ENCODE measurements around the gene CRYM. TPM values are rescaled to one million over a fixed set of nuclear protein-coding genes. Genes with fewer than 3 reads are reported as not detected.
"Not testable (repeated sequence)": the region's sequence is repeated elsewhere in the genome, so short reads cannot be mapped to it uniquely, and the experiment has no call there.

CRYM gene
- total RNA-seq, 1 donor = 0.84 TPM

- Histone ChIP-seq H3K4me3 (ENCODE audit: low read length) (peak overlapping the region; percentile 40), H3K9me3 (ENCODE audit: low read depth, low read length) (no peaks in the 10 kb centered on the region), H3K27me3 (ENCODE audit: insufficient read depth, low read length) (no peaks in the 10 kb centered on the region), H3K4me1 (ENCODE audit: insufficient read depth, low read length) (peaks cover 22% of the 10 kb centered on the region)
Measured at GRCh38 chr16:21300309-21301167, 22.4 kb upstream of the CRYM start.

GRCh38 chr16:21289789-21290188, 11.7 kb upstream of the CRYM start:
- peaks cover 51% of the 10 kb centered on the region for H3K27me3 ChIP-seq (ENCODE audit: insufficient read depth, low read length)
- not testable (repeated sequence) for H3K9me3 ChIP-seq (ENCODE audit: low read depth, low read length); H3K4me1 ChIP-seq (ENCODE audit: insufficient read depth, low read length); H3K4me3 ChIP-seq (ENCODE audit: low read length)

- Histone ChIP-seq H3K4me1 (ENCODE audit: insufficient read depth, low read length) (no peaks in the 10 kb centered on the region), H3K4me3 (ENCODE audit: low read length) (no peak overlapping the region), H3K27me3 (ENCODE audit: insufficient read depth, low read length) (peaks cover 66% of the 10 kb centered on the region), H3K9me3 (ENCODE audit: low read depth, low read length) (no peaks in the 10 kb centered on the region)
Measured at GRCh38 chr16:21285314-21285713, 7.2 kb upstream of the CRYM start.

- Histone ChIP-seq H3K4me1 (ENCODE audit: insufficient read depth, low read length) (no peaks in the 10 kb centered on the region), H3K9me3 (ENCODE audit: low read depth, low read length) (no peaks in the 10 kb centered on the region), H3K4me3 (ENCODE audit: low read length) (no peak overlapping the region), H3K27me3 (ENCODE audit: insufficient read depth, low read length) (peaks cover 66% of the 10 kb centered on the region)
Measured at GRCh38 chr16:21284414-21284813, 6.3 kb upstream of the CRYM start.

DNA sequence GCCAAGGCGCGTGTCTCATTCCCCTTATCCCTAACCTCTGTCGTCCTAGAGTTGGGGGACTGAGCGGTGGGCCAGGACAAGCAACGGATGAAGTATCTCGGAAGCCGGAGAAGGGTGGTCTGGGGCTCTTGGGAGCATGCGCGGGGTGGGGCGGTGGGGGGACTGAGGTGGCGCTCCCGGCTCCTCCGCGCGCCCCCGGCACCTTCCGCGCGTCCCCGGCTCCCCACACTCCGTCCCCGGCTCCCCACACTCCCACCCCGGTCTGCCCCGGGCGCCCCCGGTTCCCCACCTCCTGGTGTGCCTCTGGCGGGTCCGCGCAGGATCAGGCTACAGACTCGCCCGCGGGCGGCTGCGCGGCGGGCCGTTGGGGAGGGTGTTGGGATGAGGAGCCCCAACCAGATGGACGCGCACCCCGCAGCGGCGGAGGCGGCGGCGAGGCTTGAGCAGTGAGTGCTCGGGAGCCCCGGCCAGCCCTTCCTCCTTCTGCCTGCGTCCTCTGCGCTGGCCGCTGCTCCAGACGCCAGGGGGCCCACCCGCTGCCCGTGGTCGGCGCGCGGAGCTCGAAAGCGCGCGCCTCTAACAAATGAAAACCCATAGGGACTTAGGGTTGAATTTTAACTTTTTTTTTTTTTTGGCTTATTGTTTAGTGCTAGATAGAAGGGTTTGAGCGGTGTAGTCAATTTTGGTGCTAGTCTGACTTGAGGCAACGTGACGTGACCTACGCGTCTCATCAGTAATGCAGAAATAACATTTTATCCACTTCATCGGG, 5.6 kb upstream of the CRYM start:
- no peaks in the 10 kb centered on the region for H3K9me3 ChIP-seq (ENCODE audit: low read depth, low read length)
- peaks cover 66% of the 10 kb centered on the region for H3K27me3 ChIP-seq (ENCODE audit: insufficient read depth, low read length)
- H3K4me3 ChIP-seq (ENCODE audit: low read length) = no peak overlapping the region
- no peaks in the 10 kb centered on the region for H3K4me1 ChIP-seq (ENCODE audit: insufficient read depth, low read length)

- H3K4me3 ChIP-seq (ENCODE audit: low read length) = no peak overlapping the region
- no peaks in the 10 kb centered on the region for H3K9me3 ChIP-seq (ENCODE audit: low read depth, low read length)
- H3K27me3 ChIP-seq (ENCODE audit: insufficient read depth, low read length) = peaks cover 67% of the 10 kb centered on the region
Measured at GRCh38 chr16:21281698-21282389, 3.8 kb upstream of the CRYM start.

GRCh38 chr16:21279501-21279900, 1.4 kb upstream of the CRYM start:
- Histone ChIP-seq H3K9me3 (ENCODE audit: low read depth, low read length) (no peaks in the 10 kb centered on the region), H3K27me3 (ENCODE audit: insufficient read depth, low read length) (peaks cover 62% of the 10 kb centered on the region), H3K4me3 (ENCODE audit: low read length) (no peak overlapping the region), H3K4me1 (ENCODE audit: insufficient read depth, low read length) (peaks cover 11% of the 10 kb centered on the region)

More at GRCh38 chr16:21281698-21282389, 3.8 kb upstream of the CRYM start:
- peaks cover 11% of the 10 kb centered on the region for H3K4me1 ChIP-seq (ENCODE audit: insufficient read depth, low read length)

GRCh38 chr16:21277045-21277926, 804 bp downstream of the CRYM start:
- Histone ChIP-seq H3K9me3 (ENCODE audit: low read depth, low read length) (no peaks in the 10 kb centered on the region), H3K27me3 (ENCODE audit: insufficient read depth, low read length) (peaks cover 44% of the 10 kb centered on the region), H3K4me3 (ENCODE audit: low read length) (no peak overlapping the region), H3K4me1 (ENCODE audit: insufficient read depth, low read length) (peaks cover 11% of the 10 kb centered on the region)

GRCh38 chr16:21276090-21276489, 2.0 kb downstream of the CRYM start:
- H3K4me3 ChIP-seq (ENCODE audit: low read length) = no peak overlapping the region
- H3K27me3 ChIP-seq (ENCODE audit: insufficient read depth, low read length) = peaks cover 35% of the 10 kb centered on the region
- H3K4me1 ChIP-seq (ENCODE audit: insufficient read depth, low read length) = peaks cover 11% of the 10 kb centered on the region
- no peaks in the 10 kb centered on the region for H3K9me3 ChIP-seq (ENCODE audit: low read depth, low read length)

- H3K4me1 ChIP-seq (ENCODE audit: insufficient read depth, low read length) = peaks cover 11% of the 10 kb centered on the region
- H3K4me3 ChIP-seq (ENCODE audit: low read length) = no peak overlapping the region
- H3K27me3 ChIP-seq (ENCODE audit: insufficient read depth, low read length) = peaks cover 35% of the 10 kb centered on the region
- no peaks in the 10 kb centered on the region for H3K9me3 ChIP-seq (ENCODE audit: low read depth, low read length)
Measured at GRCh38 chr16:21275529-21275928, 2.6 kb downstream of the CRYM start.

DNA sequence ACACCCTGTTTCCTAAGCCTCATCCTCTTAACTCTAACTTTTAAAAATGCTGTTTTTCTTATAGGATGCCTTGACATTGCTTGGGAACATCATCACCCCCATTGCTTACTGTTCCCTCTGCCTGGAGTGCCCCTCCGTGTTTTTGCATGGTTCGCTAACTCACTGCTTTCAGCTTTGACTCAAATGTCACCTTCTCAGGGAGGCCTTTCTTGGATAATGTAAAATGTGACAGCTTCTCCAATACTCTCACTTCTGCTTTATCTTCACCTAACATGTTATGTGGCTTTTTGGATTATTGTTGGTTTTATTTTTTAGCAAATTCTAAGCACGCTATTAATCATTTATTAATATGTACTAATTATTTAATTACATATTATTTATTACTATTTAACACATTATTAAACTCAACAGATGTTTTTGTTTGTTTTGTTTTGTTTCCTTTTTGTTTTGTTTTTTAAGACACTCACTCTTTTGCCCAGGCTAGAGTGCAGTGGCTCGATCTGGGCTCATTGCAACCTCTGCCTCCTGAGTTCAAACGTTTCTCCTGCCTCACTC, 3.8 kb downstream of the CRYM start:
- Histone ChIP-seq H3K27me3 (ENCODE audit: insufficient read depth, low read length) (peaks cover 31% of the 10 kb centered on the region), H3K4me3 (ENCODE audit: low read length) (no peak overlapping the region), H3K9me3 (ENCODE audit: low read depth, low read length) (no peaks in the 10 kb centered on the region), H3K4me1 (ENCODE audit: insufficient read depth, low read length) (peaks cover 11% of the 10 kb centered on the region)

DNA sequence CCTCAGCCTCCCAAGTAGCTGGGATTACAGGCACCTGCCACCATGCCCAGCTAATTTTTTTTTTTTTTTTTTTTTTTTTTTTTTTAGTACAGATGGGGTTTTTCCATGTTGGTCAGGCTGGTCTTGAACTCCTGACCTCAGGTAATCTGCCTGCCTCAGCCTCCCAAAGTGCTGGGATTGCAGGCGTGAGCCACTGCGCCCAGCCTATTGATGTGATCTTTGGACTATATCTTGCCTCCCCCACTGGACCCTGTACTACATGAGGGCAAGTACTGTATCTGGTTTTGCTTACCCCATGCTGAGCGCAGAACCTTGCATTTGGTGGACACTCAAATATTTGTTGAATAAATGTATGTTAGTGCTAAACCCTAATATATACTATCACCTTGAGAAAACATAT, 5.3 kb downstream of the CRYM start:
- H3K4me3 ChIP-seq (ENCODE audit: low read length); H3K4me1 ChIP-seq (ENCODE audit: insufficient read depth, low read length); H3K9me3 ChIP-seq (ENCODE audit: low read depth, low read length): not testable (repeated sequence)
- peaks cover 17% of the 10 kb centered on the region for H3K27me3 ChIP-seq (ENCODE audit: insufficient read depth, low read length)

- H3K4me1 ChIP-seq (ENCODE audit: insufficient read depth, low read length) = peaks cover 2% of the 10 kb centered on the region
Measured at GRCh38 chr16:21272253-21272652, 5.8 kb downstream of the CRYM start.

GRCh38 chr16:21268236-21268635, 9.9 kb downstream of the CRYM start:
- no peaks in the 10 kb centered on the region for H3K9me3 ChIP-seq (ENCODE audit: low read depth, low read length)
- H3K27me3 ChIP-seq (ENCODE audit: insufficient read depth, low read length) = no peaks in the 10 kb centered on the region
- no peak overlapping the region for H3K4me3 ChIP-seq (ENCODE audit: low read length)
- peaks cover 5% of the 10 kb centered on the region for H3K4me1 ChIP-seq (ENCODE audit: insufficient read depth, low read length)

More at GRCh38 chr16:21272253-21272652, 5.8 kb downstream of the CRYM start:
- no peak overlapping the region for H3K4me3 ChIP-seq (ENCODE audit: low read length)
- H3K27me3 ChIP-seq (ENCODE audit: insufficient read depth, low read length) = peaks cover 12% of the 10 kb centered on the region
- no peaks in the 10 kb centered on the region for H3K9me3 ChIP-seq (ENCODE audit: low read depth, low read length)
